Panc1 (cell line): ENCODE results near the gene SALL3.

Experiments
- CTCF ChIP-seq: fragments of 450-650 bp; IDR thresholded peaks from 2 replicates; pipeline ENCODE4 v1.5.1; 2017; ENCODE audit warnings: mild to moderate bottlenecking
- POLR2AphosphoS5 ChIP-seq: IDR thresholded peaks from 2 replicates; pipeline ENCODE4 v1.6.1; 2012; ENCODE audit warnings: mild to moderate bottlenecking, low read depth, low read length, moderate library complexity
- REST ChIP-seq, 2 experiments: IDR thresholded peaks; 2 replicates each; pipeline ENCODE4 v1.6.1; 2011 to 2012; ENCODE audit warnings: low read depth in 2 of 2, control low read depth in 1 of 2, low read length in 1 of 2, mild to moderate bottlenecking in 1 of 2, moderate library complexity in 1 of 2; ENCODE audit not compliant: insufficient read depth in 1 of 2
- SIN3A ChIP-seq: IDR thresholded peaks from 2 replicates; pipeline ENCODE4 v1.6.1; 2012; ENCODE audit warnings: low read depth, mild to moderate bottlenecking, low read length, moderate library complexity, borderline replicate concordance; ENCODE audit not compliant: insufficient read depth
- TCF7L2 ChIP-seq: IDR thresholded peaks from 2 replicates; pipeline ENCODE4 v1.6.1; 2011; ENCODE audit warnings: mild to moderate bottlenecking, low read depth, low read length, inconsistent platforms

- no peak for TF ChIP-seq CTCF
- TF ChIP-seq POLR2AphosphoS5, result no peak
- TF ChIP-seq REST (IDR thresholded peaks at IDR 0.05; ENCODE audit: insufficient read depth in 1 of 2, low read depth in 2 of 2, low read length in 1 of 2), result no peak
- no peak for TF ChIP-seq SIN3A
- no peak for TF ChIP-seq TCF7L2
Observed at GRCh38 chr18:79047556-79048244, 68.1 kb downstream of the SALL3 start.
